ENCODE data around the gene SEC14L5.

- TF ChIP-seq CTCF (IDR thresholded peaks at IDR 0.05; ENCODE audit: low read depth, low read length, poor library complexity, severe bottlenecking) (no peak), EZH2phosphoT487 (IDR thresholded peaks at IDR 0.05; ENCODE audit: borderline replicate concordance, low read length) (no peak)
Measured at GRCh38 chr16:5003828-5004227, 45.7 kb downstream of the SEC14L5 start.

Data from DOHH2 (cell line).